Endothelial cell of umbilical vein (primary cell): ENCODE measurements around the gene UBE2F. TPM values are rescaled to one million over a fixed set of nuclear protein-coding genes. Genes with fewer than 3 reads are reported as not detected.

Source experiments
- BruUV-seq: library from RNA; stranded (reverse); fragments of 400-500 nt; replicated peaks from 2 replicates; lab custom pipeline; 2021; lab: Mats Ljungman, UMichigan
- CTCF ChIA-PET: fragments of 300-600, 350-600 bp; sonication (Branson Sonifier 250); formaldehyde crosslinking; loops from one replicate; lab custom pipeline; 2021; ENCODE audit warnings: antibody characterized with exemption, inconsistent platforms; lab: Charles Lee
- POLR2A ChIA-PET: fragments of 300-600, 350-600 bp; sonication (Branson Sonifier 250); formaldehyde crosslinking; loops from one replicate; lab custom pipeline; 2021; ENCODE audit warnings: antibody characterized with exemption, inconsistent platforms; lab: Charles Lee
- DNase-seq: peaks from one replicate; pipeline ENCODE4 v3.0.0-alpha.2; 2011; ENCODE audit warnings: low read depth, low spot score
- FAIRE-seq: peaks from 2 replicates; lab custom pipeline; 2011; peaks lifted over from hg19 to GRCh38; lab: Jason Lieb, UNC
- H2AFZ ChIP-seq: 2 replicates; pipeline ENCODE4 v1.6.0; 2012; ENCODE audit warnings: low read depth, low read length, control low read depth, inconsistent platforms
- H3K27ac ChIP-seq: 2 replicates; pipeline ENCODE4 v1.5.1; 2011; ENCODE audit warnings: low read depth, mild to moderate bottlenecking, control low read depth, low read length, moderate library complexity; ENCODE audit not compliant: insufficient read depth
- H3K27me3 ChIP-seq, 2 experiments: 2 replicates each; pipeline versions ENCODE4 v1.6.0 to v1.6.1; 2011; ENCODE audit warnings: low read length in 2 of 2, mixed read lengths in 1 of 2; ENCODE audit not compliant: control insufficient read depth in 2 of 2, insufficient read depth in 2 of 2
- H3K36me3 ChIP-seq, 2 experiments: 2 replicates in 1 of 2; 3 replicates in 1 of 2; pipeline ENCODE4 v1.5.1; 2011; ENCODE audit warnings: low read length in 2 of 2, mild to moderate bottlenecking in 1 of 2, moderate library complexity in 1 of 2; ENCODE audit not compliant: control insufficient read depth in 2 of 2, insufficient read depth in 2 of 2; ENCODE audit errors: extremely low read depth in 1 of 2
- H3K4me1 ChIP-seq: 3 replicates; pipeline ENCODE4 v1.5.1; 2011; ENCODE audit warnings: mild to moderate bottlenecking, low read length; ENCODE audit not compliant: control insufficient read depth, insufficient read depth; ENCODE audit errors: extremely low read depth
- H3K4me2 ChIP-seq: 2 replicates; pipeline ENCODE4 v1.6.1; 2011; ENCODE audit warnings: low read length, control low read depth, mixed read lengths; ENCODE audit not compliant: insufficient read depth
- H3K4me3 ChIP-seq, 3 experiments: fragments of 200-600 bp in 1 of 3; sonication (generic), shearing (Covaris generic) in 1 of 3; replicated peaks in 1 of 3; 2 replicates each; pipeline ENCODE4 v1.5.1; 2011 to 2016; ENCODE audit warnings: control low read depth in 3 of 3, low read length in 3 of 3, mild to moderate bottlenecking in 2 of 3, inconsistent platforms in 1 of 3, low read depth in 1 of 3, moderate library complexity in 1 of 3; ENCODE audit not compliant: insufficient read depth in 1 of 3
- H3K79me2 ChIP-seq: 2 replicates; pipeline ENCODE4 v1.6.0; 2012; ENCODE audit warnings: low read length, inconsistent platforms; ENCODE audit not compliant: control insufficient read depth, insufficient read depth
- H3K9ac ChIP-seq: replicated peaks from 2 replicates; pipeline ENCODE3; 2011; ENCODE audit warnings: low read length, control low read depth; ENCODE audit not compliant: insufficient read depth; ENCODE audit errors: extremely low read depth
- H3K9me1 ChIP-seq: replicated peaks from 3 replicates; pipeline ENCODE4 v1.6.0; 2011; ENCODE audit warnings: mild to moderate bottlenecking, low read length; ENCODE audit not compliant: control insufficient read depth, insufficient read depth; ENCODE audit errors: extremely low read depth
- H3K9me3 ChIP-seq: replicated peaks from 2 replicates; pipeline ENCODE4 v1.5.1; 2012; ENCODE audit warnings: low read length, inconsistent platforms; ENCODE audit not compliant: control insufficient read depth, insufficient read depth
- H4K20me1 ChIP-seq: replicated peaks from 2 replicates; pipeline ENCODE3; 2011; ENCODE audit warnings: mild to moderate bottlenecking, low read length; ENCODE audit not compliant: control insufficient read depth, insufficient read depth; ENCODE audit errors: extremely low read depth
- CTCF ChIP-seq, 2 donors: IDR thresholded peaks; 1 replicate in 1 of 2; 2 replicates in 1 of 2; pipeline ENCODE4 v1.5.1; 2011; ENCODE audit warnings: low read length in 2 of 2, mild to moderate bottlenecking in 2 of 2, moderate library complexity in 2 of 2, control low read depth in 1 of 2, inconsistent platforms in 1 of 2, low read depth in 1 of 2; ENCODE audit not compliant: insufficient read depth in 1 of 2; ENCODE audit errors: extremely low read depth in 1 of 2
- EZH2 ChIP-seq: IDR thresholded peaks from 2 replicates; pipeline ENCODE4 v1.6.1; 2012; ENCODE audit warnings: borderline replicate concordance, low read depth, mild to moderate bottlenecking, moderate library complexity, low read length, inconsistent platforms; ENCODE audit not compliant: severe bottlenecking
- FOS ChIP-seq: IDR thresholded peaks from 2 replicates; pipeline ENCODE4 v1.6.1; 2011; ENCODE audit warnings: mild to moderate bottlenecking, low read length, moderate library complexity, borderline replicate concordance; ENCODE audit not compliant: insufficient read depth
- GATA2 ChIP-seq: IDR thresholded peaks from 2 replicates; pipeline ENCODE4 v1.7.0; 2011; ENCODE audit warnings: low read depth, mild to moderate bottlenecking, moderate library complexity, mixed read lengths, low read length; ENCODE audit not compliant: insufficient read length, insufficient read depth
- JUN ChIP-seq: IDR thresholded peaks from 2 replicates; pipeline ENCODE4 v1.6.1; 2011; ENCODE audit warnings: borderline replicate concordance, low read depth; ENCODE audit not compliant: insufficient read length, insufficient read depth
- POLR2A ChIP-seq: IDR thresholded peaks from 2 replicates; pipeline ENCODE4 v1.6.1; 2012; ENCODE audit warnings: low read depth, mild to moderate bottlenecking, control low read depth, low read length
- POLR2AphosphoS5 ChIP-seq: IDR thresholded peaks from 2 replicates; pipeline ENCODE4 v1.6.1; 2012; ENCODE audit warnings: low read depth, mild to moderate bottlenecking, control low read depth, low read length, moderate library complexity; ENCODE audit not compliant: insufficient read depth
- dilution Hi-C: fragments of 300-500 bp; cut with MboI; formaldehyde crosslinking; loops from one replicate; pipeline ENCODE4 v1.15.0; 2019; ENCODE audit warnings: low sequenced_read_pairs; ENCODE audit not compliant: extremely low pct_ligation_motif_present
- intact Hi-C: fragments of 100-400 bp; cut with micrococcal nuclease; formaldehyde crosslinking; loops from one replicate; pipeline ENCODE4 v1.10.0; 2022
- polyA plus RNA-seq, 4 experiments: library from polyadenylated mRNA; depleted of rRNA in 3 of 4; stranded (reverse) in 3 of 4; unstranded in 1 of 4; fragments of >200 nt; gene quantifications; 2 replicates each; pipeline versions ENCODE4 v1.2.1 to v1.2.3, GENCODE V29; 2011 to 2012; ENCODE audit warnings: missing spikeins in 1 of 4
- total RNA-seq: library from RNA; stranded (reverse); gene quantifications from 2 replicates; pipeline ENCODE4 v1.2.3, GENCODE V29; 2021
- TF ChIP-seq, protein P1 (sequence below): IDR thresholded peaks from 2 replicates; pipeline ENCODE4 v1.6.1; 2011; ENCODE audit not compliant: insufficient read depth, insufficient read length

UBE2F gene
- total and polyA plus RNA-seq, 2 donors (not counting 3 experiments of a cell fraction or from before 2014, with no cell fraction given): 42.3 to 45.6 TPM

- dilution Hi-C loops (no loop called here), intact Hi-C loops (no loop called here)
- CTCF ChIA-PET: interaction anchor here (1.0 kb wide), 1 partner anchor 195 kb away, joined by 4 read pairs; no protein-coding TSS in a partner anchor
- FAIRE-seq: no peak
- H3K79me2 ChIP-seq: no peaks in the 10 kb centered on the region
- no peaks in the 10 kb centered on the region for H3K27me3 ChIP-seq
- no TSS peak for BruUV-seq
- H3K4me3 ChIP-seq: no peak overlapping the region
- no peaks in the 10 kb centered on the region for H3K9me3 ChIP-seq
- POLR2A ChIA-PET: no interaction called here
- H3K27ac ChIP-seq: no peak overlapping the region
- H2AFZ ChIP-seq: no peak overlapping the region
- H4K20me1 ChIP-seq: no peaks in the 10 kb centered on the region
- no peak overlapping the region for H3K9ac ChIP-seq
- no peaks in the 10 kb centered on the region for H3K9me1 ChIP-seq
- H3K36me3 ChIP-seq: no peaks in the 10 kb centered on the region
- H3K4me2 ChIP-seq: no peak overlapping the region
- TF ChIP-seq EZH2 (no peak), POLR2A (no peak)
- no peaks in the 10 kb centered on the region for H3K4me1 ChIP-seq
- DNase-seq: no peak
Observed at GRCh38 chr2:238053191-238053776, 86.5 kb downstream of the UBE2F start.

DNA sequence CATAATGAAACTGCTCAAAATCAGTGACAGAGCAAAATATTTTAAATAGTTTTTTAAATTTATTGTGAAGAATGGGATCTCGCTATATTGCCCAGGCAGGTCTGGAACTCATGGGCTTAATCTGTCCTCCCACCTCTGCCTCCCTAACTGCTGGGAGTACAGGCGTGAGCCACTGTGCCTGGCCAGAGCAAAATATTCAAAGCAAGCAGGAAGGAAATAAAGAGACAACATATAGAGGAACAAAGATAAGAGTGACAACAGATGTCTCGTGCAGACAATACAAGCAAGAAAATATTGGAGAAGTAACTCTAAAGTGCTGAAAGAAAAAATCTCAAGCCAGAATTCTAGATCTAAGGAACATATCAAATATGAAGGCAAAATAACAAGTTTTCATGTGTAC lies 89.0 kb downstream of the UBE2F start:
- Histone ChIP-seq H3K27me3 (no peaks in the 10 kb centered on the region), H2AFZ (no peak overlapping the region), H3K9me1 (no peaks in the 10 kb centered on the region), H3K4me1 (peaks cover 5% of the 10 kb centered on the region), H3K79me2 (no peaks in the 10 kb centered on the region), H3K9me3 (no peaks in the 10 kb centered on the region), H3K9ac (no peak overlapping the region), H3K4me3 (no peak overlapping the region), H3K36me3 (no peaks in the 10 kb centered on the region), H3K4me2 (no peak overlapping the region), H3K27ac (no peak overlapping the region), H4K20me1 (no peaks in the 10 kb centered on the region)
- no peak for DNase-seq
- FAIRE-seq: no peak
- dilution Hi-C loops (no loop called here), intact Hi-C loops (no loop called here)
- TF ChIP-seq JUN (no peak), GATA2 (no peak), FOS (no peak), CTCF (IDR thresholded peaks at IDR 0.05; ENCODE audit: extremely low read depth in 1 of 2, insufficient read depth in 1 of 2, low read depth in 1 of 2, low read length in 2 of 2) (no peak), POLR2AphosphoS5 (no peak), EZH2 (no peak)
- TF ChIP-seq, protein P1, sequence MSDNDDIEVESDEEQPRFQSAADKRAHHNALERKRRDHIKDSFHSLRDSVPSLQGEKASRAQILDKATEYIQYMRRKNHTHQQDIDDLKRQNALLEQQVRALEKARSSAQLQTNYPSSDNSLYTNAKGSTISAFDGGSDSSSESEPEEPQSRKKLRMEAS: no peak
- ChIA-PET POLR2A (no interaction called here), CTCF (no interaction called here)
- no TSS peak for BruUV-seq
